Breast epithelium (tissue), 4 donors: ENCODE measurements around the gene CTAG2. TPM values are rescaled to one million over a fixed set of nuclear protein-coding genes. Genes with fewer than 3 reads are reported as not detected.
"Not testable (repeated sequence)": the region's sequence is repeated elsewhere in the genome, so short reads cannot be mapped to it uniquely, and the experiment has no call there.

ENCODE experiments used
- DNase-seq, 2 donors: peaks; one replicate each; pipeline ENCODE4 v3.0.0-alpha.2; 2019; ENCODE audit warnings: low spot score in 2 of 2
- H3K27ac ChIP-seq, 2 donors: fragments of 200-600 bp; sonication (generic) in 1 of 2; one replicate each; pipeline ENCODE4 v1.5.1; 2016 to 2019; ENCODE audit warnings: mild to moderate bottlenecking in 1 of 2
- H3K27me3 ChIP-seq, 2 donors: fragments of 200-600 bp; sonication (generic) in 1 of 2; one replicate each; pipeline versions ENCODE4 v1.5.1 to v1.6.0; 2017 to 2019; ENCODE audit warnings: control low read depth in 1 of 2, mild to moderate bottlenecking in 1 of 2
- H3K36me3 ChIP-seq: fragments of 200-600 bp; one replicate; pipeline ENCODE4 v1.5.1; 2019
- H3K4me1 ChIP-seq, 2 donors: fragments of 200-600 bp; sonication (generic); one replicate each; pipeline ENCODE4 v1.5.1; 2016 to 2019; ENCODE audit warnings: control low read depth in 1 of 2
- H3K4me3 ChIP-seq, 3 donors: fragments of 200-600 bp; sonication (generic); 1 replicate in 2 of 3; 2 replicates in 1 of 3; pipeline ENCODE4 v1.5.1; 2016 to 2019; ENCODE audit warnings: mild to moderate bottlenecking in 3 of 3, moderate library complexity in 2 of 3
- H3K9me3 ChIP-seq, 2 donors: fragments of 200-600 bp; sonication (generic) in 1 of 2; one replicate each; pipeline ENCODE4 v1.5.1; 2016 to 2019; ENCODE audit warnings: control low read depth in 1 of 2
- POLR2A ChIP-seq: fragments of 450-650 bp; IDR thresholded peaks from one replicate; pipeline ENCODE4 v1.6.1; 2016; ENCODE audit warnings: antibody characterized with exemption, mild to moderate bottlenecking, moderate library complexity
- POLR2AphosphoS5 ChIP-seq, 3 donors: sonication (generic); formaldehyde crosslinking; IDR thresholded peaks; one replicate each; pipeline ENCODE4 v1.6.1; 2017; ENCODE audit warnings: antibody characterized with exemption in 3 of 3
- intact Hi-C: fragments of 100-400 bp; cut with DNase I; formaldehyde crosslinking; loops from one replicate; pipeline ENCODE4 v1.15.1; 2023; ENCODE audit warnings: low total_unique reads
- total RNA-seq, 3 donors: library from RNA; depleted of rRNA; stranded (reverse); fragments of >200 nt; gene quantifications; one replicate each; pipeline ENCODE4 v1.1.0, GENCODE V29; 2016
- TF ChIP-seq, protein P1 (sequence below), 3 donors: fragments of 450-650 bp; IDR thresholded peaks; one replicate each; pipeline ENCODE4 v1.5.1; 2016 to 2017; ENCODE audit warnings: antibody characterized with exemption in 3 of 3, mild to moderate bottlenecking in 3 of 3, moderate library complexity in 3 of 3

Gene CTAG2
- total RNA-seq = not detected

GRCh38 chrX:154653413-154653812 is at the start of gene CTAG2:
Gene CTAG2, minus strand, starts transcription at chrX:154653579. Its CDS starts 64 bp downstream, at chrX:154653515.
- H3K9me3 ChIP-seq, H3K27ac ChIP-seq, H3K36me3 ChIP-seq, H3K4me3 ChIP-seq, intact Hi-C loops, DNase-seq, H3K4me1 ChIP-seq: not testable (repeated sequence)
- H3K27me3 ChIP-seq = peaks cover 0 to 16% of the 10 kb centered on the region in 2 donors

- Histone ChIP-seq H3K27me3 (peaks cover 0 to 23% of the 10 kb centered on the region in 2 donors), H3K4me1 (no peaks in the 10 kb centered on the region), H3K4me3 (no peak overlapping the region), H3K27ac (no peak overlapping the region), H3K36me3 (no peaks in the 10 kb centered on the region), H3K9me3 (no peaks in the 10 kb centered on the region)
- intact Hi-C loops = no loop called here
- no peak for DNase-seq
- TF ChIP-seq POLR2AphosphoS5 (IDR thresholded peaks at IDR 0.05) = no peak
- no peak for TF ChIP-seq POLR2A
- TF ChIP-seq, protein P1, sequence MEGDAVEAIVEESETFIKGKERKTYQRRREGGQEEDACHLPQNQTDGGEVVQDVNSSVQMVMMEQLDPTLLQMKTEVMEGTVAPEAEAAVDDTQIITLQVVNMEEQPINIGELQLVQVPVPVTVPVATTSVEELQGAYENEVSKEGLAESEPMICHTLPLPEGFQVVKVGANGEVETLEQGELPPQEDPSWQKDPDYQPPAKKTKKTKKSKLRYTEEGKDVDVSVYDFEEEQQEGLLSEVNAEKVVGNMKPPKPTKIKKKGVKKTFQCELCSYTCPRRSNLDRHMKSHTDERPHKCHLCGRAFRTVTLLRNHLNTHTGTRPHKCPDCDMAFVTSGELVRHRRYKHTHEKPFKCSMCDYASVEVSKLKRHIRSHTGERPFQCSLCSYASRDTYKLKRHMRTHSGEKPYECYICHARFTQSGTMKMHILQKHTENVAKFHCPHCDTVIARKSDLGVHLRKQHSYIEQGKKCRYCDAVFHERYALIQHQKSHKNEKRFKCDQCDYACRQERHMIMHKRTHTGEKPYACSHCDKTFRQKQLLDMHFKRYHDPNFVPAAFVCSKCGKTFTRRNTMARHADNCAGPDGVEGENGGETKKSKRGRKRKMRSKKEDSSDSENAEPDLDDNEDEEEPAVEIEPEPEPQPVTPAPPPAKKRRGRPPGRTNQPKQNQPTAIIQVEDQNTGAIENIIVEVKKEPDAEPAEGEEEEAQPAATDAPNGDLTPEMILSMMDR (IDR thresholded peaks at IDR 0.05) = no peak
Measured at GRCh38 chrX:154698630-154699248, 45.4 kb upstream of the CTAG2 start.

GRCh38 chrX:154696676-154697045 is 43.3 kb upstream of the CTAG2 start:
- Histone ChIP-seq H3K27ac (no peak overlapping the region), H3K36me3 (no peaks in the 10 kb centered on the region), H3K27me3 (peaks cover 0 to 15% of the 10 kb centered on the region in 2 donors), H3K9me3 (no peaks in the 10 kb centered on the region), H3K4me1 (no peaks in the 10 kb centered on the region), H3K4me3 (no peak overlapping the region)
- intact Hi-C loops = no loop called here
- DNase-seq = no peak
- TF ChIP-seq POLR2AphosphoS5 (IDR thresholded peaks at IDR 0.05) = no peak
- TF ChIP-seq, protein P1 (IDR thresholded peaks at IDR 0.05) = no peak
- no peak for TF ChIP-seq POLR2A

DNA sequence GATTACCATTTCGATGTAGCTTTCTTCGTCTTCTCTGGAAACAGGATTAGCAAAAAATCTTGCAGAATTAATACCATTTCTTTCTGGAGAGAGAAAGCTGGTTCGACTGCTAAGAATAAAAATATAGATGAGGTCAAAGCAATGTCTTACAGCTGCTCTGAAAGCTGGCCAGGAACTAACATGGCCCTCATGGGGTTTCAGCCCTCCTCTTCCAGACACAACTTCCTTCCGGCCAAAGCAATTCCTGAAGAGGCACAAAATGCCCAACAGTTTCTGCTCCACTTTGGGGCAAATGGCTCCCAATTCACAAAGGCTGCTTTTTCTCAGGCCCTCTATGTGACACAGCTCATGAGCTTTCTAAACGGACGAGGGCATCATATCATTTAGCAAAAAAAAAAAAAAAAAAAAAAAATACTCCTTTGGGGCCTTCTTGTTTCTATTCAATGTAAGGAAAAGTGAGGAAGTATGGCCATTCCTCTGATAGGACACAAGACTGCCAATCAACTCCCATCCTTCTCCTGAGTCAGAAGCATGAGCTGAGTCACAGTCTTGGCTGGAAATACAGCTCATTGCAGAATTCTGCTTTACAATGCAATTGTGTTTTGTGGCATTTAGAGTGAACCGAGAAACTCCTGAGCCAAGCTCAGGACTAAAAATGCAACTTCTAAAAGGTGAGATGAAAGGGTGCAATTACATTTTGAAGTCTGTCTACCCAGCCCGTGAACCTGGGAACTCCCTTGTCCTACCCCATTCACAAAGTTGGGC is 42.7 kb upstream of the CTAG2 start:
- no peak for TF ChIP-seq POLR2A
- TF ChIP-seq POLR2AphosphoS5 (IDR thresholded peaks at IDR 0.05) = no peak
- TF ChIP-seq, protein P1 (IDR thresholded peaks at IDR 0.05) = no peak
- Histone ChIP-seq H3K27me3 (peaks cover 0 to 15% of the 10 kb centered on the region in 2 donors), H3K27ac (no peak overlapping the region), H3K4me1 (no peaks in the 10 kb centered on the region), H3K36me3 (no peaks in the 10 kb centered on the region), H3K4me3 (no peak overlapping the region), H3K9me3 (no peaks in the 10 kb centered on the region)
- intact Hi-C loops = no loop called here
- DNase-seq = no peak

GRCh38 chrX:154693394-154693793 is 40.0 kb upstream of the CTAG2 start:
- TF ChIP-seq POLR2A (no peak), POLR2AphosphoS5 (IDR thresholded peaks at IDR 0.05) (no peak)
- TF ChIP-seq, protein P1 (IDR thresholded peaks at IDR 0.05) = no peak
- Histone ChIP-seq H3K27ac (no peak overlapping the region), H3K36me3 (no peaks in the 10 kb centered on the region), H3K4me1 (no peaks in the 10 kb centered on the region), H3K9me3 (no peaks in the 10 kb centered on the region), H3K4me3 (no peak overlapping the region), H3K27me3 (peaks cover 0 to 4% of the 10 kb centered on the region in 2 donors)
- intact Hi-C loops = no loop called here
- no peak for DNase-seq

GRCh38 chrX:154690438-154690837 is 37.1 kb upstream of the CTAG2 start:
- H3K27me3 ChIP-seq, DNase-seq, H3K27ac ChIP-seq, H3K4me1 ChIP-seq, intact Hi-C loops, H3K9me3 ChIP-seq, H3K4me3 ChIP-seq, H3K36me3 ChIP-seq: not testable (repeated sequence)

GRCh38 chrX:154672084-154672483 is 18.7 kb upstream of the CTAG2 start:
- H3K4me1 ChIP-seq, intact Hi-C loops, H3K27ac ChIP-seq, DNase-seq, H3K4me3 ChIP-seq, H3K36me3 ChIP-seq: not testable (repeated sequence)
- H3K9me3 ChIP-seq = peaks cover 0 to 33% of the 10 kb centered on the region in 2 donors
- peaks cover 0 to 23% of the 10 kb centered on the region in 2 donors for H3K27me3 ChIP-seq

GRCh38 chrX:154670848-154671247 is 17.5 kb upstream of the CTAG2 start:
- H3K27ac ChIP-seq, H3K4me1 ChIP-seq, H3K4me3 ChIP-seq, H3K36me3 ChIP-seq, intact Hi-C loops, DNase-seq: not testable (repeated sequence)
- Histone ChIP-seq H3K9me3 (peaks cover 0 to 35% of the 10 kb centered on the region in 2 donors), H3K27me3 (peaks cover 0 to 15% of the 10 kb centered on the region in 2 donors)
